NT2/D1 (cell line): Measurements from ENCODE around the gene MT2A.

Experiments
- DNase-seq: peaks from one replicate; pipeline ENCODE4 v3.0.0-alpha.2; 2011; ENCODE audit warnings: low read depth, low spot score
- H3K27me3 ChIP-seq: 2 replicates; pipeline ENCODE4 v1.6.0; 2011; ENCODE audit warnings: mild to moderate bottlenecking; ENCODE audit not compliant: insufficient read length, insufficient read depth
- H3K36me3 ChIP-seq: 2 replicates; pipeline ENCODE4 v1.6.1; 2011; ENCODE audit warnings: mild to moderate bottlenecking, low read length, mixed read lengths; ENCODE audit not compliant: insufficient read depth, insufficient read length
- H3K4me1 ChIP-seq: 2 replicates; pipeline ENCODE4 v1.5.1; 2011; ENCODE audit not compliant: insufficient read depth, insufficient read length
- H3K4me3 ChIP-seq: 2 replicates; pipeline ENCODE4 v1.5.1; 2011; ENCODE audit warnings: low read depth; ENCODE audit not compliant: insufficient read length
- H3K9ac ChIP-seq: 2 replicates; pipeline ENCODE4 v1.6.0; 2011; ENCODE audit warnings: low read depth; ENCODE audit not compliant: insufficient read length
- H3K9me3 ChIP-seq: 2 replicates; pipeline ENCODE4 v1.5.1; 2011; ENCODE audit warnings: mild to moderate bottlenecking, low read length; ENCODE audit not compliant: insufficient read depth
- SUZ12 ChIP-seq: IDR thresholded peaks from 2 replicates; pipeline ENCODE4 v1.6.1; 2011; ENCODE audit not compliant: insufficient read length, insufficient read depth; ENCODE audit errors: extremely low read depth
- YY1 ChIP-seq: IDR thresholded peaks from 2 replicates; pipeline ENCODE4 v1.6.1; 2011; ENCODE audit not compliant: insufficient read length, insufficient read depth
- ZNF274 ChIP-seq: IDR thresholded peaks from 2 replicates; pipeline ENCODE4 v1.6.1; 2011; ENCODE audit warnings: mild to moderate bottlenecking, low read depth, low read length

The MT2A gene

DNA sequence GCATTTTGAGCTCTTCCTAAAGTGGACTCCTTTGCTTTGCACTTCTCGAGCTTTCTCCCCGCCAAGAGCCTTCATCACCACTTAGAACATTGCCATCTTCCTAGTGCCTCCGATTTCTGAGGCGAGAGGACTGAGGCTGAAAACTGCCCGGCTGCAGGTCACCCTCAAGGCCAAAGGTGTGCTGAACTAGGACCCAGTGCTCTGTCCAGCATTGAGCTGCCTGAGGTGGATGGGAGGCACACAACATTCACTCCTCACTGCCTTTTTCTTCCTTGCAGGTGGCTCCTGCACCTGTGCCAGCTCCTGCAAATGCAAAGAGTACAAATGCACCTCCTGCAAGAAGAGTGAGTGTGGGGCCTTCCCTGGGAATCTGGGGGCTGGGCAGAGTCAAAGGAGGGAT, 35.4 kb downstream of the MT2A start:
- TF ChIP-seq SUZ12 (no peak), YY1 (no peak), ZNF274 (no peak)
- H3K4me3 ChIP-seq, result no peak overlapping the region
- H3K9ac ChIP-seq, result no peak overlapping the region
- DNase-seq, result no peak
- H3K9me3 ChIP-seq, result no peaks in the 10 kb centered on the region
- H3K4me1 ChIP-seq, result peaks cover 5% of the 10 kb centered on the region
- peaks cover 20% of the 10 kb centered on the region for H3K27me3 ChIP-seq
- no peaks in the 10 kb centered on the region for H3K36me3 ChIP-seq

DNA sequence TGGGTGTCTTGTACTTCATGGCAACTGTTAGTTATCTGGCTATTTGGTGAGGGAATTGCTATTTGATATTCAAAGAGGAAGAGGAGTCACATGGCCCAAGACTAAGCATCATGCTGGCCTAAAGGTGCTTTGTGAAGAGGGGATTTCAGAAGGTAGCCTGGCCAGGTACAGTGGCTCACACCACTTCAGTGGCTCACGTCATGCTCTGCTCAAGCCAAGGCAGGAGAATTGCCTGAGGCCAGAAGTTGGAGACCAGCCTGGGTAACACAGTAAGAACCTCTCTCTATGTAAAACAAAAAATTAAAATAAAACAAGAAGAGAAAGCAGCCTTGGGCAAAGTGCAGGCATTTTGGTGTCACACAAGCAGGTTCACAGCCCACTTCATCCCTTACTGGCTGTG, 36.9 kb downstream of the MT2A start:
- DNase-seq, result no peak
- H3K9me3 ChIP-seq, result no peaks in the 10 kb centered on the region
- H3K9ac ChIP-seq, result no peak overlapping the region
- no peak for TF ChIP-seq ZNF274
- no peak for TF ChIP-seq SUZ12
- no peak for TF ChIP-seq YY1
- no peaks in the 10 kb centered on the region for H3K36me3 ChIP-seq
- peaks cover 5% of the 10 kb centered on the region for H3K4me1 ChIP-seq
- peaks cover 5% of the 10 kb centered on the region for H3K27me3 ChIP-seq
- H3K4me3 ChIP-seq, result no peak overlapping the region

DNA sequence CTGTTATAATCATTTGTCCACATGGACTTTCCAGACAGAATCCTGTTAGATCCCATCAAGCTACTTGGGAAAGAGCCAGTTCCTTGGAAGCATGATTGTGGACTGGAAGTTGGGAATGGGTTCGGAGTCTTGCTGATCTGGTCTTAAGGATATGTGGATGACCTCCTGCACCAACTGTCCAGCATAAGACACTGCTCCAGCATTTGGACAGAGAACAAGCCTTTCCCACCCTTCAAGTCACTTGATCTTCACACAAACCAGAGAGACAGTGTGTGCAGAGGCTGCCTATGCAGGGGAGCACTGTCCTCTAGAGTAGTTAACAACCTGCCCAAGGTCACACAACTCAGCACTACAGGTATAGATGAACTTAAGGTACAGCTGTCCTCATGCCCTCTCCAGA, 37.5 kb downstream of the MT2A start:
- Histone ChIP-seq H3K27me3 (peaks cover 3% of the 10 kb centered on the region), H3K4me3 (no peak overlapping the region), H3K9ac (no peak overlapping the region), H3K9me3 (no peaks in the 10 kb centered on the region), H3K36me3 (no peaks in the 10 kb centered on the region), H3K4me1 (peaks cover 5% of the 10 kb centered on the region)
- no peak for DNase-seq
- TF ChIP-seq SUZ12, result no peak
- TF ChIP-seq YY1, result no peak
- TF ChIP-seq ZNF274, result no peak

DNA sequence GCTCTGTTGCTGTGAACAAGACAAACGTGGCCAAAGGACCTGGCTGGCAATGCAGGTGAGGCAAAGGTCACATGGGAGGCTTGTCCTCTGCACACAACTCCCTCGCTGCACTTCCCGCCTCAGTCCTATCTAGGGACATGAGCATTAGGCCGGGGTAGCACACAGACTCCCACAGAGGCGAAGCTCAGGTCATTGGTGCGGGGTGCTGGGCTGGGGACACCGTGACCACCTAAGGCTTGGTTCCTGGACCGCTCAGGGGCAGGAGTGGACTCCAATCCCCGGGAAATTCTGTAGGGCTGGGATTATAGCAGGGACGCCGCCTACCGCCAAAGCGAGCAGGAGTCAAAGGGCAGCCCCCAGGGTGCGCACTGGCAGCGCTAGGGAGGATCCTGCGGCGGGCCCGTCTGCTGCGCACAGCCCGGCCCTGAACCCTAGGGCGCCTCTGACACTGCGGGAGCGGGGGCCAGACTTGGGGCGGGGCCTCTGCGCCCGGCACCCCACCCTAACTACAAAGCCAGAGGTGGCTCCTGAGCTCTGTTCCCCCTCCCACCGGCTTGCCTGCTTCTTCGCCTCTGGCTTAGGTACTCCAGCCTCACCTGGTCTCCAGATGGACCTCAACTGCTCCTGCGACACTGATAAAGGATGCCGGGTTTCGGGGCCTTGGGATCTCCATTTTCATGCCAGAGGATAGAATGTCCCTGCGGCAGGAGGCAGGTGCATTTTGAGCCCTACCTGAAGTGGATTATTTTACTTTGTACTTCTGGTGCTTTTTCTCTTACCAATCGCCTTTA, 39.5 kb downstream of the MT2A start:
- peaks cover 9% of the 10 kb centered on the region for H3K4me1 ChIP-seq

DNA sequence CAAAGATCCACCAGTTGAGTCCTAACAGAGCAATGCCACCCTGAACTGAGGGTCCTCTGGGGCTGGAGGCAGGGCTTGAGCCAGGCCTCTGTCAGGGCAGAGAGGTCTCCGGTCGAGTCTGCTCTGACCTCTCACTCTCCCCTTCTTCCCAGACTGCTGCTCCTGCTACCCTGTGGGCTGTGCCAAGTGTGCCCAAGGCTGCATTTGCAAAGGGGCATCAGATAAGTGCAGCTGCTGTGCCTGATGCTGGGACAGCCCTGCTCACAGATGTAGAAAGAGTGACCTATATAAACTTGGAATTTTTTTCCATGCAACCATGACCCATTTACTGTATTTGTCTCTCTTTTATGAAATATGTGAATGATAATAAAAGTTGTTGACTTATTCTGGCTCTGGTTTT, 40.9 kb downstream of the MT2A start:
- H3K36me3 ChIP-seq, result no peaks in the 10 kb centered on the region
- peaks cover 7% of the 10 kb centered on the region for H3K27me3 ChIP-seq
- H3K4me3 ChIP-seq, result no peak overlapping the region
- H3K4me1 ChIP-seq, result peaks cover 4% of the 10 kb centered on the region
- DNase-seq, result no peak
- TF ChIP-seq SUZ12, result no peak
- TF ChIP-seq ZNF274, result no peak
- TF ChIP-seq YY1, result no peak
- no peaks in the 10 kb centered on the region for H3K9me3 ChIP-seq
- H3K9ac ChIP-seq, result no peak overlapping the region

More for the DNA sequence above, 39.5 kb downstream of the MT2A start:
- TF ChIP-seq YY1 (no peak), SUZ12 (no peak), ZNF274 (no peak)
- Histone ChIP-seq H3K9me3 (no peaks in the 10 kb centered on the region), H3K27me3 (peaks cover 7% of the 10 kb centered on the region), H3K4me3 (no peak overlapping the region), H3K9ac (no peak overlapping the region), H3K36me3 (no peaks in the 10 kb centered on the region)
- DNase-seq, result no peak

DNA sequence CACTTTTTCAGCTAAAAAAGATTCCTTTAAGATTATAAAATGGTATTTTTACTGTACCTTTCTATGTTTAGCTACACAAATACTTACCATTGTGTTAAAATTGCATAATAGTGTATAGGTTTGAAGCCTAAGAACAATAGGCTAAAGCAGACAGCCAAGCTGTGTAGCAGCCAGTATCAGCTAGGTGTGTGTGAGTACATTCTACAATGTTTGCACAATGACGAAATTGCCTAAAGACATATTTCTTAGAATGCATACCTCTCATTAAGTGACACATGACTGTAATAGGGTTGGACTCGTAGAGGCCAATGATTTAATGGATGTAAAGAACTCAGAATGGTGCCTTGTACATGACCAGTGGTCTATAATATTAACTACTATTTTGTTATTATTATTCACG, 41.4 kb downstream of the MT2A start:
- no peaks in the 10 kb centered on the region for H3K9me3 ChIP-seq
- H3K4me3 ChIP-seq, result no peak overlapping the region
- peaks cover 4% of the 10 kb centered on the region for H3K27me3 ChIP-seq
- TF ChIP-seq YY1 (no peak), SUZ12 (no peak), ZNF274 (no peak)
- no peaks in the 10 kb centered on the region for H3K36me3 ChIP-seq
- DNase-seq, result no peak
- peaks cover 4% of the 10 kb centered on the region for H3K4me1 ChIP-seq
- H3K9ac ChIP-seq, result no peak overlapping the region

DNA sequence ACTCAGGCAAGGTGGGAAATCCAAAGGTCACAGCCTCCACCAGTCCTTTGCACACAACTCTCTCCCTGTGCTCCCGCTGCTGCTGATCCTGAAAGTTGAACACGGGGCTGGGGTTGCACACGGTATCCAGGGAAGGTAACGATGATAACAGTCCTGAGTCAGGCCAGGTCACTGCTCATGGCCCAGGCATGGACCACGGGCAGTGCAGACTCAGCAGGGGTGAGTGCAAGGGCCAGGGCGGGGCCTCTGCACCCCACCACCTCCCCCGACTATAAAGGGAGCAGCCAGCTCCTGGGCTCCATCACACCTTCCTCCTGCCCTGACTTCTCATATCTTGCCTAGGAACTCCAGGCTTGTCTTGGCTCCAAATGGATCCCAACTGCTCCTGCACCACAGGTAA, 43.2 kb downstream of the MT2A start, which contains the start of gene MT1B:
MT1B (plus strand) TSS at position 301 of the 400 bp plus-strand sequence; CDS start at position 369, 68 bp downstream.
- H3K36me3 ChIP-seq, result no peaks in the 10 kb centered on the region

DNA sequence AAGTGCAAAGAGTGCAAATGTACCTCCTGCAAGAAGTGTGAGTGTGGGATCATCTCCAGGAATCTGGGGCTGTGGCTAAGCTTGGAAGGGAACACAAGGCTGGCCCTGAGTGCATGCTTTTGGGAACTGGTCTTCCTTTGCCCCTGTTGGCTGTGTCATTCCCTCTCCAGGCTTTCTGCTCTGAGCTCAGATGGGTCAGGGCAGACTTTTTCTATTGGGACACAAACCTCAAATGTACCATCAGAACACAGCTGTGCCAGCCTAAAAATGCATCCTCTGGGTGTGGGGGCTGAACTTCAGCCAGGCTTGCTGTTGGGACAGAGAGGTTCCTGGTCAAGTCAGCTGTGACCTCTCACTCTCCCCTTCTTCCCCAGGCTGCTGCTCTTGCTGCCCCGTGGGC, 44.2 kb downstream of the MT2A start:
- Histone ChIP-seq H3K36me3 (no peaks in the 10 kb centered on the region), H3K9me3 (no peaks in the 10 kb centered on the region), H3K4me3 (no peak overlapping the region), H3K9ac (no peak overlapping the region), H3K27me3 (peaks cover 4% of the 10 kb centered on the region), H3K4me1 (peaks cover 4% of the 10 kb centered on the region)
- no peak for DNase-seq
- no peak for TF ChIP-seq YY1
- no peak for TF ChIP-seq SUZ12
- TF ChIP-seq ZNF274, result no peak

More for the DNA sequence above, 43.2 kb downstream of the MT2A start, which contains the start of gene MT1B:
- Histone ChIP-seq H3K27me3 (peaks cover 4% of the 10 kb centered on the region), H3K4me3 (no peak within 1 kb of the TSS), H3K4me1 (peaks cover 4% of the 10 kb centered on the region), H3K9me3 (no peaks in the 10 kb centered on the region), H3K9ac (no peak within 1 kb of the TSS)
- TF ChIP-seq ZNF274 (no peak), YY1 (no peak), SUZ12 (no peak)
- no peak for DNase-seq
